Breast epithelium (tissue), 3 donors: ENCODE measurements around the gene METTL2A.
"Not testable (repeated sequence)": the region's sequence is repeated elsewhere in the genome, so short reads cannot be mapped to it uniquely, and the experiment has no call there.

ENCODE experiments used
- POLR2A ChIP-seq: fragments of 450-650 bp; IDR thresholded peaks from one replicate; pipeline ENCODE4 v1.6.1; 2016; ENCODE audit warnings: antibody characterized with exemption, mild to moderate bottlenecking, moderate library complexity
- TF ChIP-seq, protein P1 (sequence below), 3 donors: fragments of 450-650 bp; IDR thresholded peaks; one replicate each; pipeline ENCODE4 v1.5.1; 2016 to 2017; ENCODE audit warnings: antibody characterized with exemption in 3 of 3, mild to moderate bottlenecking in 3 of 3, moderate library complexity in 3 of 3

DNA sequence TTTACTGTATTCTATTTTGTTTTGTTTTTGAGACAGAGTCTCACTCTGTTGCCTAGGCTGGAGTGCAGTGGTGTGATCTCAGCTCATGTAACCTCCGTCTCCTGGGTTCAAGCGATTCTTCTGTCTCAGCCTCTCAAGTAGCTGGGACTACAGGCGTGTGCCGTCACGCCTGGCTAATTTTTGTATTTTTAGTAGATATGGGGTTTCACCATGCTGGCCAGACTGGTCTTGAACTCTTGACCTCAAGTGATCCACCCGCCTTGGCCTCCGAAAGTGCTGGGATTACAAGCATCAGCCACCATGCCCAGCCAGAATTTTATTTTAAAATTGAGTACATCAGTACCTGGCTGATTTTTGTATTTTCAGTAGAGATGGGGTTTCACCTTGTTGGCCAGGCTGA, 70.4 kb downstream of the METTL2A start:
- not testable (repeated sequence) for TF ChIP-seq POLR2A
- TF ChIP-seq, protein P1, sequence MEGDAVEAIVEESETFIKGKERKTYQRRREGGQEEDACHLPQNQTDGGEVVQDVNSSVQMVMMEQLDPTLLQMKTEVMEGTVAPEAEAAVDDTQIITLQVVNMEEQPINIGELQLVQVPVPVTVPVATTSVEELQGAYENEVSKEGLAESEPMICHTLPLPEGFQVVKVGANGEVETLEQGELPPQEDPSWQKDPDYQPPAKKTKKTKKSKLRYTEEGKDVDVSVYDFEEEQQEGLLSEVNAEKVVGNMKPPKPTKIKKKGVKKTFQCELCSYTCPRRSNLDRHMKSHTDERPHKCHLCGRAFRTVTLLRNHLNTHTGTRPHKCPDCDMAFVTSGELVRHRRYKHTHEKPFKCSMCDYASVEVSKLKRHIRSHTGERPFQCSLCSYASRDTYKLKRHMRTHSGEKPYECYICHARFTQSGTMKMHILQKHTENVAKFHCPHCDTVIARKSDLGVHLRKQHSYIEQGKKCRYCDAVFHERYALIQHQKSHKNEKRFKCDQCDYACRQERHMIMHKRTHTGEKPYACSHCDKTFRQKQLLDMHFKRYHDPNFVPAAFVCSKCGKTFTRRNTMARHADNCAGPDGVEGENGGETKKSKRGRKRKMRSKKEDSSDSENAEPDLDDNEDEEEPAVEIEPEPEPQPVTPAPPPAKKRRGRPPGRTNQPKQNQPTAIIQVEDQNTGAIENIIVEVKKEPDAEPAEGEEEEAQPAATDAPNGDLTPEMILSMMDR (IDR thresholded peaks at IDR 0.05) = not testable (repeated sequence)
